ENCODE results near the gene OR14C36.

DNA sequence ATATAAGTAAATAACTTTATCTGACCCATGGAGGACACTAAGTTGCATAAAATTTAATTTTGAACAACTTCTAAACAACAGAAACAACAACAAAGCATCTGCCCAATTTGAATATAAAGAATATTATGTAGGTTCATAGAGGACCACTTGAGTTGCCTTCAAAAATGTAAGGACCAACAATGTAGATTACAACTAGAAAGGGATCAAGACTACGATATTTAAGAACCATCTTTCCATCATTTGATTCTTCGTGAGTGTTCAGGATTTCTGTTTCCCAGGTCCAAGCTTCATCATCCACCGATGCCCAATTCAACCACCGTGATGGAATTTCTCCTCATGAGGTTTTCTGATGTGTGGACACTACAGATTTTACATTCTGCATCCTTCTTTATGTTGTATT, at the start of gene OR14C36:
- TF ChIP-seq POLR2A (IDR thresholded peaks at IDR 0.05; ENCODE audit: low read length) (no peak), GATA1 (IDR thresholded peaks at IDR 0.05; ENCODE audit: low read depth, low read length) (no peak)

Measured in erythroblast (primary cell).